Lung (tissue), 12 donors: ENCODE results near the gene MESD. TPM values are rescaled to one million over a fixed set of nuclear protein-coding genes. Genes with fewer than 3 reads are reported as not detected.
"Not testable (repeated sequence)": the region's sequence is repeated elsewhere in the genome, so short reads cannot be mapped to it uniquely, and the experiment has no call there.

Experiments used
- ATAC-seq: fragments of 200-7000 bp; cut with Tn5 transposase; one replicate; pipeline ENCODE4 v1.9.1; 2020; ENCODE audit warnings: moderate number of reproducible peaks; ENCODE audit not compliant: insufficient read depth, low FRiP score
- DNase-seq, 3 donors: peaks; one replicate each; pipeline ENCODE4 v3.0.0-alpha.2; 2013 to 2017
- H3K27ac ChIP-seq, 2 donors: one replicate each; pipeline ENCODE4 v1.5.1; 2013; ENCODE audit warnings: mild to moderate bottlenecking in 2 of 2, moderate library complexity in 2 of 2, control low read depth in 1 of 2, inconsistent platforms in 1 of 2, low read depth in 1 of 2, low read length in 1 of 2
- H3K27me3 ChIP-seq, 3 donors: one replicate each; pipeline ENCODE4 v1.5.1; 2013; ENCODE audit warnings: low read length in 2 of 3; ENCODE audit not compliant: control insufficient read depth in 3 of 3, insufficient read depth in 3 of 3
- H3K36me3 ChIP-seq, 4 donors: one replicate each; pipeline ENCODE4 v1.5.1; 2013; ENCODE audit warnings: low read length in 4 of 4, mild to moderate bottlenecking in 1 of 4, moderate library complexity in 1 of 4; ENCODE audit not compliant: control insufficient read depth in 4 of 4, insufficient read depth in 4 of 4
- H3K4me1 ChIP-seq, 5 donors: one replicate each; pipeline ENCODE4 v1.5.1; 2013; ENCODE audit warnings: low read length in 5 of 5, mild to moderate bottlenecking in 2 of 5, moderate library complexity in 1 of 5; ENCODE audit not compliant: control insufficient read depth in 5 of 5, insufficient read depth in 5 of 5
- H3K4me3 ChIP-seq: one replicate; pipeline ENCODE4 v1.5.1; 2013; ENCODE audit warnings: mild to moderate bottlenecking, control low read depth, moderate library complexity
- H3K9ac ChIP-seq, 2 donors: one replicate each; pipeline ENCODE4 v1.5.1; 2013; ENCODE audit warnings: low read length in 2 of 2, control low read depth in 1 of 2; ENCODE audit not compliant: insufficient read depth in 1 of 2
- H3K9me3 ChIP-seq, 4 donors: one replicate each; pipeline ENCODE4 v1.5.1; 2013; ENCODE audit warnings: low read length in 3 of 4, mild to moderate bottlenecking in 1 of 4, moderate library complexity in 1 of 4; ENCODE audit not compliant: control insufficient read depth in 4 of 4, insufficient read depth in 3 of 4
- CTCF ChIP-seq: IDR thresholded peaks from 2 replicates; pipeline ENCODE4 v1.5.1; 2012; ENCODE audit warnings: mild to moderate bottlenecking; ENCODE audit errors: control extremely low read depth, extremely low read depth
- WGBS, 2 donors: extraction: QIAGEN DNeasy Blood & Tissue Kit; methylation state at CpG; one replicate each; pipeline ENCODE4 v1.1.7; 2013; 5-methylcytosine and 5-hydroxymethylcytosine counted together
- polyA plus RNA-seq, 2 donors: library from polyadenylated mRNA; stranded (reverse); fragments of 200-250 nt; gene quantifications; one replicate each; pipeline ENCODE4 v1.2.1, GENCODE V29; 2013
- total RNA-seq, 2 donors: library from RNA; depleted of rRNA in 1 of 2; stranded (reverse); fragments of >200 nt in 1 of 2; gene quantifications; one replicate each; pipeline ENCODE4 v1.2.1, GENCODE V29; 2014 to 2021
- donor health status: control.
- donor health status: control.
- donor health status: Bipolar disorder and iron deficiency.
- donor health status: healthy.
- donor health status: DM: yes; HTN: yes; CAD: no.

Gene MESD
- total and polyA plus RNA-seq, 4 donors, result 15.3 to 26.4 (median 21.9) TPM

- no peak overlapping the region for H3K9ac ChIP-seq
- no peaks in the 10 kb centered on the region for H3K27me3 ChIP-seq
- no peaks in the 10 kb centered on the region for H3K9me3 ChIP-seq
- no peak for ATAC-seq
- no peak overlapping the region for H3K27ac ChIP-seq
- DNase-seq, result no peak
- H3K4me1 ChIP-seq, result peaks cover 0 to 3% (median 0%) of the 10 kb centered on the region in 5 donors
- WGBS, 2 donors, result 97 to 98% methylated on average over 9 of the region's 9 CpGs
- H3K4me3 ChIP-seq, result no peak overlapping the region
- H3K36me3 ChIP-seq, result peaks cover 0 to 11% (median 5%) of the 10 kb centered on the region in 4 donors
- TF ChIP-seq CTCF, result no peak
Measured at GRCh38 chr15:80958818-80959495, 30.7 kb downstream of the MESD start.

- TF ChIP-seq CTCF, result no peak
- DNase-seq, result no peak
- H3K27ac ChIP-seq, result no peak overlapping the region
- H3K36me3 ChIP-seq, result peaks cover 0 to 11% (median 5%) of the 10 kb centered on the region in 4 donors
- no peaks in the 10 kb centered on the region for H3K9me3 ChIP-seq
- H3K4me3 ChIP-seq, result no peak overlapping the region
- no peak for ATAC-seq
- no peaks in the 10 kb centered on the region for H3K27me3 ChIP-seq
- WGBS, 2 donors, result 90 to 97% methylated on average over 2 of the region's 2 CpGs
- peaks cover 0 to 3% (median 0%) of the 10 kb centered on the region in 5 donors for H3K4me1 ChIP-seq
- H3K9ac ChIP-seq, result no peak overlapping the region
Measured at GRCh38 chr15:80957976-80958375, 31.6 kb downstream of the MESD start.

DNA sequence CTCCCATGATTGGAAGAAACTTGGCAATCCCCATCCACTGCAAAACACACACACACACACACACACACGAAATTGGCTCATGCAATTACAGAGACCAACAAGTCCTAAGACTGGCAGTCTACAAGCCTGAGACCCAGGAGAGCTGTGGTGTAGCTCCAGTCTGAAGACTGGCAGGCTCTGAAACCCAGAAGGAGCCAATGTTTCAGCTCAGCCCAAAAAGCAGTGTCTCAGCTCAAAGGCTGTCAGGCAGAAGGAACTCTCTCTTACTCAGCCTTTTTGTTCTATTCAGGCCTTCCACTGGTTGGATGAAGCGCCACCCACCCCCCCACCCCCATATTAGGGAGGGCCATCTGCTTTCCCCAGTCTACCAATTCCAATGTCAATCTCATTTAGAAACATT, 32.1 kb downstream of the MESD start:
- H3K9ac ChIP-seq, result no peak overlapping the region
- H3K27me3 ChIP-seq, result no peaks in the 10 kb centered on the region
- no peak overlapping the region for H3K4me3 ChIP-seq
- WGBS, 2 donors, result 84 to 90% methylated on average over 2 of the region's 2 CpGs
- H3K27ac ChIP-seq, result no peak overlapping the region
- ATAC-seq, result no peak
- no peak for TF ChIP-seq CTCF
- H3K4me1 ChIP-seq, result peaks cover 0 to 3% (median 0%) of the 10 kb centered on the region in 5 donors
- H3K36me3 ChIP-seq, result peaks cover 0 to 11% (median 5%) of the 10 kb centered on the region in 4 donors
- no peaks in the 10 kb centered on the region for H3K9me3 ChIP-seq
- DNase-seq, result peak in 1 of 3 donors; percentile 18

GRCh38 chr15:80955571-80956452, 33.8 kb downstream of the MESD start:
- H3K9ac ChIP-seq, DNase-seq, H3K27me3 ChIP-seq, H3K4me3 ChIP-seq, H3K4me1 ChIP-seq, H3K9me3 ChIP-seq, H3K27ac ChIP-seq: not testable (repeated sequence)
- ATAC-seq, result peak; percentile 54
- WGBS, 2 donors, result 84 to 87% methylated on average over 19 of the region's 19 CpGs
- H3K36me3 ChIP-seq, result peaks cover 0 to 13% (median 10%) of the 10 kb centered on the region in 4 donors
